HG02678 (cell line): ENCODE results near the gene PREP.

Experiments used
- ATAC-seq: cut with Tn5 transposase; IDR thresholded peaks from one replicate; pipeline ENCODE4 v1.9.1; 2021; ENCODE audit warnings: mild to moderate bottlenecking, moderate library complexity; ENCODE audit not compliant: unreplicated experiment

The PREP gene

DNA sequence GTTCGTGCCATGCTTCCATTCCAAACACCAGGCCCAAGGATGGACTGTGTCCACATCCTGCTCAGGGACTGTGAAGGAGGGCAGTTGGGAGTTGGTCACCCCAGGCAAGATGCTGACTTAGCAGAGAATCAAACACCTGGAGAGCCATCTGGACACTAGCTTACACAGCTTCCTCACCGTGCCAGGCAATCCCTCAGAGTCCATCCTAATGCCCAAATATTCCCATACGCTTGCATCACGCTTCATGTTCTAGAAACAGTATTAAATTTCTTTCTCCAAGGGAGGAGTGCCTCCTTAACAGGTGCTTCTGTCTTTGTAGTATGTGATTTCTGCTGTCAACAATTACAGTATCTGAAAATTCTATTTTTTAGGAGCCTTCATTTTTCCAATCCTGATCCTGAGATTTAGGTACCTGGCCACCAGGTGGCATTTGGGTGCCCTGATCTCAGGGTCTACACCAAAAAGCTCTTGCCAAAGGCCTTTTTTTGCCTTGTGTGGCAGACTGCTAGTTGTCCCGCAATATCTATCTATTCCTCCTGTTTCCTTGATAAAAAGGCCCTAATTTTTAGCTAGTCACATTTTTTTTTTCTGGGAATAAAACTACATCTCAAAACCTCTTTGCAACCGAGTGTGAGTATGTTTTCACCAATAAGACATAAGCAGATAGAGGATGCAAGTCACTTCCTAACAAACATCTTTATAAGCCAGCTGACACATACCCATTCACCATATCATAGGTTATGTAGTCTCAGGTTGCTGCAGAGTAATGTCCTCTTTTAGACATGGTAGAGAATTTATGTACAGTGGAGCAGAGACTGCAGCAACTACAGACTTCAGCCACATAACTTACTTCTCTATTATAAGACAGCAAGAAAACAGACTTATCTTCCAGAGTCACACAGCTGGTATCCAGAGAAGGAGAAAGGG is 85.0 kb downstream of the PREP start:
- ATAC-seq: no peak

DNA sequence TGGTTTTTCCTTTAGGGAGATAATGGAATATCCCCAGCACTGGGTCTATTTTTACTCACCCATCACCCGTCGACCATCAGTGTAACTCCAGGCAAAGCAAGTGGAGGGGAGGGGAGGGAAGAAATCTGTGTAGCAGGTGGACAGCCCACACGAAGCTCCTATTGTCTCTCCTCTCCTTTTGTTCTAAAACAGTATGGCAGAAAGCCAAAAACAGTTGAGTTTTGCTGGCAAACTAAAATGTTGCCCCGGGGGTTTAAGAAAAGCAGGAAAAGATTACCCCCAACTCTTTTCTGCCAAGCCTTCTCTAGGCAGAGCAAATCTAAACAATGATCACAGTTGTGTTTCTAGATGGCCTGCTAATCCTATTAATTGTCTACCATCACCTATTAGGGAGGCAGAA is 89.7 kb downstream of the PREP start:
- ATAC-seq: no peak

DNA sequence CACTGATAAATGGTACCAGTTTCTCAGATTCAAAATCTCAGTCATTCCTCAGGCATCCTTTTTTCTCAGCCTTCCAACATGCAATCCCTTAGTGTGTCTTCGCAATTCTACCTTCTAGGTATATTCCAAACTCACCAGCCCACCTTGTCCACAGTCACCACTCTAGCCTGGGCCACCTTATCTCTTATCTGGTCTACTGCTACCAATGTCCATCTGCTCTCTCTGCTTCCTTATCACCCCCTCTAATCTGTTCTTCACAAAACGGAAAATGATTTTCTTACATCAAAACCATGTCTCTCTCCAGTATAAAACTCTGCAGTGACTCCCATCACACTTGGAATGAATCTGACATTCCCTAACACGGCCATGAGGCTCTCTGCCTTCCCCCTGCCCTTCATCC is 91.9 kb downstream of the PREP start:
- no peak for ATAC-seq

DNA sequence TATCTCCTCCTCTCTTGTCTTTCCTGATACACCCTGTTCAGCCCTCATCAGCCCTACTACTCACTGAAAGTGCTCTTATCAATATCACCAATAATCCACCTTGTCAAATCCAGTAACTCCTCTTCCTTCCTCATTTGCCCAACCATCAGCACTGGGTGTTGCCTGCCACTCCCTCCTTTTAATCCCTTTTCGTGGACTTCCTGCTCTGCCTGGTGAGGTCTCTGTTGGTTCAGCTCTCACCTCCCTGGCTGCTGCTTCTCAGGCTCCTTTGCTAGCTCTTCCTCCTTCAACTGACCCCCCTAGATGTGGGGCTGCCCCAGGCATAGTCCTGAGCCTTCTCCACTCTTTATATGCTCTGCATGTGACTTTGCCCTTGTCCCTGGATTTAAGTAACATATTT is 92.5 kb downstream of the PREP start:
- no peak for ATAC-seq

DNA sequence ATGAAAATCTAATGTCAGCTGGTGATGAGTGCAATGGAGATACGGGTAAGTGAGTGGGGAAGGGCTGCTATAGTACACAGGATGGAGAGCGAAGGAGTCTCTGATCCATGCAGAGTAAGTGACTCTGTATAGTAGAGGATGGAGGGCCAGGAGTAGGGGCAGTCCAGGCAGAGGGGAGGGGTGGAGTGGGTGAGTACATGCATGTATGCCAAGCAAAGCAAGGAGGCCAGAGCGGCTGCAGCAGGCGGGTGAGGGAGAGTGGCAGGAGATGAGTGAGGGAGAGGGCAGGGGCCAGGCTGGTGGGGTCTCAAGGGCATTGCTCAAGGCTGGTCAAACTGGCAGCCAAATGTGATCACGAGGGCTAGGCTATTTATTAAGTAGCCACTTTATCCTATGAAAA is 94.0 kb downstream of the PREP start:
- no peak for ATAC-seq

DNA sequence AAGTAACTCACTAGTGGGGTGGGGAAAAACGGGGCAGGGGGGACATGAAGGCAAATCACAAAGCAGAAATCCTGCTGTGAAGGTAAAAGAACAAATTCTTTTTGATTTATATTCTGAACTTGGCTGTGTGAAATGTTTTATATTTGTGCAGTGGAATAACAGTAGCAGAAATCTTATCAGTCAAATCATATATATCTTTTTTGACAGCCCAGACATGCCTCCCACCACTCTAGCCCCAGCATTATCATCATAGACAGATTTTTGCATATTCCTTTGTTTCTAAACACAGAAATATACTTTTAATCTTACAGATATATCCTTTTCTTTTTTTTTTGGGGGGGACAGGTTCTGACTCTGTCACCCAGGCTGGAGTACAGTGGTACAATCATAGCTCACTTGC is 97.4 kb downstream of the PREP start:
- ATAC-seq: no peak

DNA sequence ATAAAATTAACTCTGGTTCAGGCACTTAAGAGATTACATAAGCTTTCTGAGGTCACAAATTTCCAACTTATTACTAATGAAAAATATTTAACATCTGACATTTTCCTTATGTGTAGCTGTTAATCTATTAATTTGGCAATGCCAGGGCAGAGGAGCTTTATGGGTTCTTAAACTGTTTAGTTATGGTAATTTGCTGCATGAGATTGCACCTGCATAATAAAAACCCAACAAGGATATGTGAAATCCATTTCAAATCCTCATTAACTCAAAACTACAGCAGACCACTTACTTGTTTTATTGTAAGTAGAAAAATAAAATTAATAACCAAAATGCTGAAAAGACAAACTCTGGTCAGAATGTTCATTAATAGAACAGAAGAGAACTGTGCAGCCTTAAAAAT is 98.1 kb downstream of the PREP start:
- ATAC-seq: no peak

DNA sequence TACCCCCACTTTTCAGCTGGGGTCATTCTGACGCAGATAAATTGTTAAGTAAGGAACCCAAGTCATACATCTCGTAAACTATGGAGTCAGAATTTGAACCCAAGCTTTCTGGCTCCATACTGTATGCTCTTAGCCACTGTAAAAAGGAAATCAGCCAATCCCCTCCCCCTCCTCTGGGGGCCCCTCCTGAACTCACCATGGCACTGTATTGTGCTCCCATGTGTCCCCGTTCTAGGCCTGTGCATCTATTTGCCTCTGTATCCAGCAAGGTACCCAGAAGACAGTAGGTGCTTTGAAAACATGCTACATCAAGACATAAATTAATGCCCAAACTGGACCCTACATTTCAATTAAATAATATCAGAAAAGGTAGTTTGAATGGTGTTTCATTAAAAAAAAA is 98.5 kb downstream of the PREP start:
- no peak for ATAC-seq

DNA sequence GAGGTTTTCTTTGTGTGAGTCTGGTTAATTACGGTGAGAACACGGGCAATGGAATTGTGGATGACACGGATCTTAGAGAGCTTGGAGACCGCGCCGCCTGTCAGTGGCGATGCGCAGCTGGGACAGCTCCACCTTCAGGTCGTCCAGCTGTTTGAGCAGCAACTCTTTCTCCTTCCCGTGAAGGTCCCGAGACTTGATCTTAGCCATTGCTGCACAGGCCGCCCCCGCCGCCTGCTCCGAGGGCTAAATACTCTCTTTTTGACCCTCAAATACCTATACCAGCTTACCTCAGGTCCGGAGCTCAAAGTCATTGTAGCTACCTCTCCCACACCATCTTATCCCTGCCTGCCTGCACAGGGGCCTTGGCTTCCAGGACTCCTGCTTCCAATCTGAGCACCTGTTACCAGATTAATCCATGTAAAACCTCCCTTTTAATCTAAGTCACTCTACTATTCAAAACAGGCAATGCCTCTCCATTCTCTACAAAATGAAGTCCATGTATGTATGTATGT is 100.2 kb downstream of the PREP start:
- ATAC-seq: no peak

DNA sequence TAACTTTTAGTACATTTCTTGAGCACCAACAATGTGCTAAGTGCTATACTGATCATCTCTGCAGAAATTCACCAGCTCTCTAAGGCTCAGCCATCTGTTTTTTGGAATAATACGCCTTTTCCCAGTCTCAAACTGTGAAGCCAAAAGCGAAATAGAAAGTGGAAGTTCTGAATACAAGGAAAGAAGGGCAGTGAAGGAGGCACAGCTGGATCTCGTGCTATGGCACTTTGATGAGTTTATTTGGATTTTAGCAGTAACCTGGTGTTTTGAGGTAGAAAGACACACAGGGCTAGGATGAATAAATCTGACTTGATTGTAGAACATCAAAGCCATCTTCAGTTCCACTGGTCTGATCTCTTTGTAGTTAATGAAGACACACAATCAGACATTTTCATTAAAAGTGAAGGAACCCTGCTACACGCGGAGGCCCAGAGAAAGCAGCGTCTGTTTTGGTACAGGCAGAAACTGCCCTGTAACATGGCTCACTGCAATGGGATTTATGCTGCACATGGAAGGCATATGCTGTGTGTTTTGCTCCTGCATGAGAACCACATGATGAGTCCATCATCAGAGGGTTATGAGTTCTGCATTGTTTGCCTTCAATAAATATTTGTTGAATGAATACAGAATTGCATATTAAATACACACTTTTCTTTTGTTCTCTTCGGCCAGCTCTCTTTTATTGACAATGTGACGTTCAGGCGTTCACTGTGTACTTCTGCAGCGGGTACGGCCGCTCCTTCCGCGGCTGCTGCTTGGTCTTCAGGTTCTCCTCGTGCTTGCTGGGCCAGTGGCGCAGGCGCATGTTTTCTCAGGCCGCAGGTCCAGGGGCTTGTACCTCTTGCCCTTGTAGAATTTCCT is 100.9 kb downstream of the PREP start:
- no peak for ATAC-seq

DNA sequence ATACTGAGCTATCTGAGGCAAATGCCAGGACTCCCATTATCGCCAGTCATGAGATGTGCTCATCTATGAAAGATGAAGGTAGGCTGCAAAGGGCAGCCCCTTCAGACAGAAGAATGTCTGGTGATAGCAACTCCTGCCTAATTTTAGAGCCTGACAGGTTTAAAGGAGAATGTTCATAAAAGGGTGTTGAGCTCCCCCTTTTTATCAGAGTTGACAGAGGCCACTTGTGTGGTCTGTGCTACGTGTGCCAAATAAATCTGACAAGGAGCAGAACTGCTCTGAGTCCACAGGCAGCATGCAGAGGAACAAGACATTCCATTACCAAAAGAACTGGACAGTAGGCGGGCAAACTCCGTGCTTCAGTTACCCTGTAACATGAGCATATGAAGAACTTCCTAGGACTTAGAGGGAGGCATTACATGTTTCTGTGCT is 101.8 kb downstream of the PREP start:
- no peak for ATAC-seq

DNA sequence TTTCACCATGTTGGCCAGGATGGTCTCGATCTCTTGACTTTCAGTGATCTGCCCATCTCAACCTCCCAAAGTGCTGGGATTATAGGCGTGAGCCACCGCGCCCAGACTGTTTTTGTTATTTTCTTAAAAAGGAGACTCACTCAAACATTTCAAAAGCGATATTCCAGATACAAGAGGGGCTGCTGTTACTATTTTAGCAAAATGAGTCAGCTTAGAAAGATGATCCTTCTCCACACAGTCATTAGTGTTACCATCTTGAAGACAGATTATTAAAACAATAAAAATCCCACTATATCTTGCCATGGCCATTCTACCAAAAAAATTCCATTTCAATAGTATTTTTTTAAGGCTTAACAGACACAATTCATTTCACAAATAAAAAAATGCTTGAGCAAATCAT is 102.8 kb downstream of the PREP start:
- no peak for ATAC-seq

DNA sequence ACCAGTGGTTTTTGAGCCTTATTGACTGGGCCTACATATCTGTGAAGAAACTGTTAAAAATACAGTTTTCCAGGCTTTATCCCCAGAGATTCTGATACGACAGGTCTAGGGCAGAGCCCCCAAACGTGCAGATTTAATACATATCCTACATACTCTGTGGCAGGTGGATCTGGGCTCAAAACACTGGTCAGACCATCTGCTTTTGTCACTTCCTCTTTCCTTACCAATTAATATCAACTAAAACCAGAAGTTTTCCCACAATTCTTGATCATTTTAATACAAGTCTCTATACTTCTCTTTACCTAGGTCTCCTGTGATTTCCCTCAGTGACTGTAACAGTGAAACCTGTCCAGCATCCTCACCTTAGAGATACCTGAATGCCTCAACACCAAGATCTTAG is 108.8 kb downstream of the PREP start:
- ATAC-seq: no peak

DNA sequence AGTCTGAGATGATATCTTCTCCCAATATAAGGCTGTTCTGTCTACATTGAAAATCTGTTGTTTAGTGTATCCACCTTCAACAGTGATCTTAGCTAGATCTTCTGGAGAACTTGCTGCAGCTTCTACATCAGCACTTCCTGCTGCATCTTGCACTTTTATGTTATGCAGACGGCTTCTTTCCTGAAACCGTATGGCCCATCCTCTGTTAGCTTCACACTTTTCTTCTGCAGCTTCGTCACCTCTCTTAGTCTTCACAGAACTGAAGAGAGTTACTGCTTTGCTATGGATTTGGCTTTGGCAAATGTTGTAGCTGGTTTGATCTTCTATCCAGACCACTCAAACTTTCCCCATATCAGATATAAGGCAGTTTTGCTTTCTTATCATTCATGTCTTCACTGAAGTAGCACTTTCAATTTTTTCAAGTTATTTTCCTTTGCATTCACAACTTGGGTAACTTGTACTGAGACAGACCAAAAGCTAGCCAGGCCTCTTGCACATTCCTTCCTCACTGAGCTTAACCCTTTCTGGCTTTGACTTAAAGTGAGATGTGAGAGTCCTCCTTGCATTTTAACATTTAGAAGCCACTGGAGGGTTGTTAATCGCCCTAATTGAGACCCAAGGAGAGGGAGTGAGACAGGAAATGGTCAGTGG is 110.1 kb downstream of the PREP start:
- ATAC-seq: no peak

DNA sequence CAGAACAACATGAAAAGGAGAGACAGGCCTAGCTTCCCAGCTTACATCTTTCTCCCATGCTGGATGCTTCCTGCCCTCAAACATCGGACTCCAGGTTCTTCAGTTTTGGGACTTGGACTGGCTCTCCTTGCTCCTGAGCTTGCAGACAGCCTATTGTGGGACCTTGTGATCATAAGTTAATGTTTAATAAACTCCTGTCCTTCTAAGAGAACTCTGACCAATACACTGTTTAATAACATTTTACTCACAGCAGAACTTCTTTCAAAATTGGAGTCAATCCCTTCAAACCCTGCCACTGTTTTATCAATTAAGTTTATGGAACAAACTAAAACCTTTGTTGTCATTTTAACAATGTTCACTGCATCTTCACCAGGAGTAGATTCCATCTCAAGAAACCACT is 111.4 kb downstream of the PREP start:
- ATAC-seq: no peak

DNA sequence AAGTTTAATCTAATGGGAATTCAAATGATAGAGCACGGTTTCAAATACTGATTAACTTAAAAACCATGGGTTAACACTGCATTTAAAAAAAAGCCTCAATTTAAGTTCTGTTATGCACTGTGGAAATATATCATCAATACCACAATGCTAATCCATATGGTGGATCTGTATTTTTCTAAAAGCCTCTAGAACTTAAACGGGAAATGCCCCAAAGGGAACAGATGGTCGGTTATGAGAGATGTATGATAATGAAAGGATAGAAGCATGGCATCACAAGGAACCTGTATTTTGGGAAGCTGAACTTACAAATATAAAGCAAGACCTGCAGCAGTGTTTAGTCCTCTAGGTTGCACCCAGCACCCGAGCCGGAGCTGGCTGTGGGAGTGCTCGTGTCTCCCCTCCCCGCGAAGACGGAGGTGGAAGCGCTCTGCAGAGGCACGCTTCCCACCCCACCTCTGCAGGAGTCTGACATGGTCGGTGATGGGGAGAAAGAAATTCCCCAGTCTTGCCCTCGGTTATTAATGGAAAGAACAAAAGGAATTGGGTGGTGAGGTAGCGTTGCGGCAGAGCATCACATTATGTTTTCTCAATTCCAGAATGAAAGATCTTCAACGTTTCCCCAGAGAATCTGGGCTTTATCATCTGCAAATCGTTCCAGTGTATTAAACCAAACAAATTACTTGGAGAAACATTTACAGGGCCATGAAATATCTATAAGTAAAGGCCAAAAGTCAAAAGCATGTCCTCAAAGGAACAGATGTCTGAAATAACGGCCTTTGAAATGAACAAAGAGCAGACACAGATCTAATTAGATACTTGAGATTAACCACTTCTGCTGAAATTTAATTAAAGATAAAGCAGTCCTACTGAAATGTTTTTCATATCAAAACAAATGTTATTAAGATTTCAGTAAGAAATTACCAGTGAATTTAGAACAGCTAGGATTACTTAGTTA is 120.0 kb downstream of the PREP start:
- no peak for ATAC-seq

DNA sequence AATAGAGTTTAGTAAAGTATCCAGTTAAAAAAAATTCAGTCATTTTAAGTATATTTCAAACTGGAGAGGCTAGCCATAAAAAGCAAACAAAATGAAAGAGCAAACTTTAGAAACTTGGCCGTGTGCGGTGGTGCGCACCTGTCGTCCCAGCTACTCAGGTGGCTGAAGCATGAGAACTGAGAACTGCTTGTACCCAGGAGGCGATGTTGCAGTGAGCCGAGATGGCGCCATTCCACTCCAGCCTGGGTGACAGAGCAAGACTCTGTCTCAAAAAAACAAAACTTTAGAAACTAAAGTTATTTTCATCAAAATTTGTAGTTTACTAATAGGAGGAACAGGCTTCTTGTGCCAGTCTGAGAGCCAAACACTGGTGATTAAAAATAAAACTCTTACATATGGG is 122.8 kb downstream of the PREP start:
- ATAC-seq: no peak

DNA sequence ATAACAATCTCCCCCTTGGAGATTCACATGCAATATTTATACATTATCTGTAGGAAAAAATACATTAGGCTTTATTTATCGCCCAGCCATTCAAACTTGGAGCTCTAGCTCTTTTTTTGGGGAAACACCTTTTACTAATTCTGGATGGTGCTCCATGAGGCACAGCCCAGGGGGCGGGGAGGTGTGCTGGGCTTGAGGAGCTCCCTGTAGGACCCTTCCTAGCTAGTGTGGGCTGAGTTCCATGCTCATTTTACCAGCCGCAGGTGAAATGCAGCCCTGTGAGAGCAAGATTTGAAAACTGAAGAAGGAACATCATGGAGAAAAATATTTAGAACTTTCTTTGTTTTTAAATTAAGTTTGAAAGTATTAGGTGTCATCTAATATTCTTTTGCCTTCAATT is 123.4 kb downstream of the PREP start:
- no peak for ATAC-seq

DNA sequence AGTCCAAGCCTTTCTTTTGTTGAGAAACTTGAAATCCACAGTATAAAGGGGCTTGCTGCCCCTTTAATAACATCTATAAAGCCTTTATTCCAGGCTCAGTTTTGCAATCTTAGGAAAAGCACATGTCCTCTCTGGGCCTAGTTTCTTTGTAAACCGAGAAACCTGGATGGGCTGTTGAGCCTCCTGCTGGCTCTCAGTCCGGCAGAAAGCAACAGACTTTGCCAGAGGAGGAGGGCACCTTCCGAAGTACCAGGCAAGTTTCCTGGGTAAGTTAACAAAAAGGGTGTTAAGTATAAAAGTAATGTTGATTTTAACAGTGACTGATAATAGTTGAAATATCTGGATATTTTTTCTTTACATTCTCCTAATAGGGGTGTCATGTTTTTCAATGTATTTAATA is 124.1 kb downstream of the PREP start:
- no peak for ATAC-seq

DNA sequence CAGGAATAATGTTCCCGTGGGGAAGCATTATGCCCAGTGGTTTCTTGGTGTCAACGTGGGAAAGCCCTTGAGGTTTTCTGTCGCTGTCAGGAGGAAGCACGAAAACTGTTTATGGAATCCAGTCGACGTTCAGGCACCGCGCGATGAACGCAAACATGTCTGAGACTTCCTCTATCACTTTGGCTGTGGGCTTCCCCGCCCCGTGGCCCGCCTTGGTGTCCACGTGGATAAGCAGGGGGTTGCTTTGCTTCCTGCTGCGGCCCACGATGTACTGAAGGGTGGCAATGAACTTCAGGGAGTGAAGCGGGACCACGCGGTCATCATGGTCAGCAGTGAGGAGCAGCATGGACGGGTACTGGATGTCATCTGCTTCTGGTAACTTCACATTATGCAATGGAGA is 124.8 kb downstream of the PREP start:
- no peak for ATAC-seq
